PC-3 (cell line): ENCODE measurements around the gene MAN1B1.

ENCODE experiments used
- CTCF ChIP-seq: fragments of 300-600 bp; sonication (generic); conservative IDR thresholded peaks from 2 replicates; pipeline ENCODE4 v1.5.1; 2017; ENCODE audit warnings: antibody characterized with exemption, low read depth, mild to moderate bottlenecking, low read length
- EZH2 ChIP-seq: fragments of 300-600 bp; sonication (generic); IDR thresholded peaks from one replicate; pipeline ENCODE4 v1.6.1; 2017; ENCODE audit warnings: antibody characterized with exemption, mild to moderate bottlenecking, low read length; ENCODE audit not compliant: unreplicated experiment

GRCh38 chr9:137065336-137065967 lies 21.3 kb upstream of the MAN1B1 start:
- TF ChIP-seq CTCF (no peak), EZH2 (no peak)
